Measurements from ENCODE around the gene FARS2.
"Not testable (repeated sequence)": the region's sequence is repeated elsewhere in the genome, so short reads cannot be mapped to it uniquely, and the experiment has no call there.

FARS2 gene

GRCh38 chr6:5772408-5773120 lies 511.3 kb downstream of the FARS2 start:
- no peak for DNase-seq

DNA sequence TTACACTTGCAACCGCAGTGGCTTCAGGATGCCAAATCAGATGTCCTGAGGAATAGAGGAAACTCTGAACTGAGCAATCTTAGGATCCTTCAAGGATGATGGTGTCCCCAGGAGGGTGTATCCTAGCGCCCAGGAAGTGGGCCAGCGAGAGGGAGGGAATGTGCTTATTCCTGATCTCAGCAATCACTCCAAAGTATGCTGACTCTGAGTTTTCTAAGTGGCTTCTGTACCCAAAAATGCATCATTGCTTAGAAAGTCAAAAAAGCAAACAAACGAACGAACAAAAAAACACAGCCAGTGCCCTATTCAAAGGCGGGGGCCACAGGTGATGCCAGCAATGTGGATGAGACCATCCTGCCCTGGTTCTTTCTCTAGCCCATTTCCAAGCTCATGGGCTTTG lies 514.8 kb downstream of the FARS2 start:
- no peak for DNase-seq

DNA sequence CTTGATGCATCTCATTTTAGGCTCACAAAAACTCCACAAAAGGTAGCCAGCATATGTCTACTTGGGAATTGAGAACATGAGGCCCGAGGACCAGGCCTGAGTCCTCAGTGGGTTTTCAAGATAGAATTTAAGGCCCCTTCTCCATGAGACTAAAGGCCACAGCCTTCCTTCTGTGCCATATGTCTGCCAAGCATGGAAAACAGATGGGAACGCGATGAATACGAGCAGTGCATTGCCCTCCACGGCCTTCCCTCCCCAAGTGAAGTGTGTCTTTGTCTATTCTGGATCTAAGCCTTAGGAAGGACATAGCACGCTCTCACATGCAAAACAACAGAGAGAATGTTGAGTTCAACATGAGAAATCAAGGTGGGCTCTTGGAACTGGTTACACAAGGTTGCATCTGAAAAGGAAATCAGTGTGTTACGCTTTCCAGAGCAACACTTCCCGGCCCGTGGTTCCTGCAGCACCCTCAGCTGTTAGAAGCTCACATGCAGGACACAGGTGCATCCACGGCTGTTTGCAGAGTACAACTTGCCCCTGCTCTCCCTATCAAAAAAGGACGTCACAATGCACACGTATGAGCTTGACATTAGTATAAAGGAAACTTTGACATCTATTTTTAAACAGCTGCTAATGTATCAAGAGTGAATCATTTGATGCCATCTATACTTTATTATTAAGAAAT lies 515.5 kb downstream of the FARS2 start:
- DNase-seq, result no peak

- no peak for DNase-seq
These were observed 517.1 kb downstream of the FARS2 start for GRCh38 chr6:5778317-5778857.

DNA sequence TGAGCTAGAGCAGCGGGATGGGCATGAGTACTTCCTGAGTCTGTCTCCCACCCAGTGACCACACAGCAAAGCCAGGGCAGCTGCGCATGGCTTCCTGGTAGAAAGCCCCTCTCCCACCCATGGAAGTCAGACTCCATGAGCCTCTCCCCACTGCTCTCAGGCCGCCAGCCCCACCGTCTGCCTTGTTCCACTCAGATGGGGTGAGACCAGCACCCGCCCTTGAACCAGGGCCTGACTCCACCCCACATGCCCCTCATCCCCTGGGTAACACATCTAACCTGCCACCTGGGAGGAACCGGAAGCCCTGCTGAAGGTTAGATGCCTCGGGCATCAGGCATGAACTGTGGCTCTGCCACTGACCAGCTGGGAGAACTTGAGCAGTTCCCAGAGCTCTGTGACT lies 517.6 kb downstream of the FARS2 start:
- no peak for DNase-seq

DNA sequence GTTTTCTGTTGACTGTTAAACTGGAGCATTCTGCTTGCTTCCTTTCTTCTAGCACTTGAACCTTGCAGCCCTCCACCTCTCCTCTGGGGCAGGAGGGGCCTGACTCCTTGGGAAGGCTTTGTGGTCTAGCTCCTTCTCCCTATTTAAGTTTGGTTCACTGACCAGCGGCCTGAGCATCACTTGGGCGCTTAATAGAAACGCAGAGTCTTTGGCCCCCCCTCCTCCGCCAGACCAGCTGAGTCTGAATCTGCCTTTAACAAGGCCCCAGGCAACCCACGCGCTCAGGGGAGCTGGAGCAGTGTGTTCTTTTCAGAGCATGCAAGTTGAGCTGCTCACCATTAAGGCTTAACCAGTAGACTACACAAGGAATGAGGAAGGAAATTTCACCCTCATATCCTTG lies 519.7 kb downstream of the FARS2 start:
- no peak for DNase-seq

DNA sequence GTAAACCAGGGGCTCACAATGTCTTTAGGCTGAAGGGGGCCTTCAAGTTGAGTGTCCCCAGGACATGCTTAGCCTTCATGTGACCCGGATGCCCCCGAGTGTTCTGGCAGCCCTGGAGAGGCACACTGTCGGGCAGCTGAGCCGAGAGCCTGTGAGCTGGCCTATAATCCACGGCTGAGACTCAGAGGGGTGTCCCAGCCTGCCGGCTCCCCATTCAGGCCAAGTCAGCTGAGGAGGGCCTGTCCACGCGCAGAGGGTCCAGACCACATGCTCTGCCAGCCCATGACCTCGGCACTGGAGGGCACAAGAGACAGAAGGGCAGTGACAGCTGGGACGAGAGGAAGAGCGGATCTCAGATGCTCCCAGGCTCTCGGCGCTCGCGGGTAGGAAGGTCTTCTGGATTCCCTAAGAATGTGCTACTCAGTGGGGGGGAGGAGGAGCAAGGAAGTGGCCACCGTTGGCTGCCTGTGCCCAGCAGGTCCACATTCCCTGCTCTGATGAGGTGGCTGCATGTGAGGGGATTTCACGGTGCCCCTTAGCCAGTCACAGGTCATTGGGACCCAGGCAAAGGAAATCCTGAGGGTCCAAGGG lies 520.7 kb downstream of the FARS2 start:
- DNase-seq, result no peak

GRCh38 chr6:5782783-5783547 lies 521.7 kb downstream of the FARS2 start:
- no peak for DNase-seq

GRCh38 chr6:5783584-5784089 lies 522.3 kb downstream of the FARS2 start:
- no peak for DNase-seq

- no peak for DNase-seq
These were observed 523.9 kb downstream of the FARS2 start for GRCh38 chr6:5785249-5785648.

GRCh38 chr6:5786321-5786968 lies 525.1 kb downstream of the FARS2 start:
- no peak for DNase-seq

DNA sequence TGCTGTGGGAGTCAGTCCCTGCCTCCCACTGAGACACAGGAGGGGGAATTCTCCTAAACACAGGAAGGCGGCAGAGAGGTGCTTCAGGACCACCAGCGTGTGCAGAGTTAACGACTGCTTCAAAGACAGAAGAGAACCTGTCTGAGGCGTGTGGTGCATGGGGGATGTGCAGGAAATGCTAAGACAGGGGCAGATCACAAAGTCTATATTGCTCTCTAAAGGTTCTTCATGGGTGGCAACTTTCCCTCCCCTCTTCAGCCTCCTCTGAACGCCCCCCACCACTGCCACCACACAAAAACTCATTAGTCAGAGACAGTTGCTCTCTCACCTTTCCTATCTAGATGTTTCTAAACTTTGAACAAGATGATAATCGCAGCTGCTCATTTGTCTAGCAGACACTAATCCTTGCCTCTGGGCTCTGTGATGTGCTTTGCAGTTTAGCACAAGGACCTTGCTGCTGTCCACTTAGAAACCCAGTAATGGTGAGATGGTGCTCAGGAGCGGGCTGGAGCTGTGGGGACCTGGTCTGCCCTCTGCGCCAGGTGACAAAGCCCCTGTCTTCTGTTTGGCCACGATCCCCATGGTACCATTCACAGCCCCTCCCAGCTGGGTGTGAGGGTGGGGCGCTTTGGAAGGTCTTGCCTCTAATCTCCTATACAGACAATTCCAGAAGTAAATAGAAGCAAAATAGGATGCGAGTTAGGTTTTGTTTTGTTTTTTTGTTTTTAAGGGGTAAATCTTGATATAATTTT lies 525.8 kb downstream of the FARS2 start:
- no peak for DNase-seq

GRCh38 chr6:5789426-5789825 lies 528.1 kb downstream of the FARS2 start:
- not testable (repeated sequence) for DNase-seq

DNA sequence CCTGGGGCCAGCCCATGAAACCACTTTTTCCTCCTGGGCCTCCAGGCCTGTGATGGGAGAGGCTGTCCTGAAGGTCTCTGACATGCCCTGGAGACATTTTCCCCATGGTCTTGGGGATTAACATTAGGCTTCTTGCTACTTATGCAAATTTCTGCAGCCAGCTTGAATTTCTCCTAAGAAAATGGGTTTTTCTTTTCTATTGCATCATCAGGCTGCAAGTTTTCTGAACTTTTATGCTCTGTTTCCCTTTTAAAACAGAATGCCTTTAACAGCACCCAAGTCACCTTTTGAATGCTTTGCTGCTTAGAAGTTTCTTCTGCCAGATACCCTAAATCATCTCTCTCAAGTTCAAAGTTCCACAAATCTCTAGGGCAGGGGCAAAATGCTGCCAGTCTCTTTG lies 535.2 kb downstream of the FARS2 start:
- DNase-seq, result not testable (repeated sequence)

GRCh38 chr6:5806406-5806805 lies 545.1 kb downstream of the FARS2 start:
- DNase-seq, result not testable (repeated sequence)

DNA sequence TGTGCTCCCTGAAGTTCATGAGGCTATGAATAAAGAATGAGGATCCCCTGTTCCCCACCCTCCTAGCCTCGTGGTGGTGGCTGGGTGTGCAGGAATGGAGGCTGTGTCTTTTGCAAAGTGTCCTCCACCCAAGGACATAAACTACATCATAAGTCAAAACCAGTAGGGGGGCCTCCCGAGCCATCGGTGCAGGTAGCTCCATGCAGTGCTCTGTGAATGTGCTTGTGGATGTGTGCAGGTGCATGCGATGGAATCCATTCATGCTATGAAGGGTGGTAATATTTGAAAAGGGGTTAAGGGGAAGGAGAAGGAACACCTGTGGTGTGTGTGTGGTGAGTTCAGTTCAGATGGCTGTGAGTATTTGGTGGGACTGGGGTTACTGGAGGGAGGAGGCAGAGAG lies 548.1 kb downstream of the FARS2 start:
- DNase-seq, result no peak

DNA sequence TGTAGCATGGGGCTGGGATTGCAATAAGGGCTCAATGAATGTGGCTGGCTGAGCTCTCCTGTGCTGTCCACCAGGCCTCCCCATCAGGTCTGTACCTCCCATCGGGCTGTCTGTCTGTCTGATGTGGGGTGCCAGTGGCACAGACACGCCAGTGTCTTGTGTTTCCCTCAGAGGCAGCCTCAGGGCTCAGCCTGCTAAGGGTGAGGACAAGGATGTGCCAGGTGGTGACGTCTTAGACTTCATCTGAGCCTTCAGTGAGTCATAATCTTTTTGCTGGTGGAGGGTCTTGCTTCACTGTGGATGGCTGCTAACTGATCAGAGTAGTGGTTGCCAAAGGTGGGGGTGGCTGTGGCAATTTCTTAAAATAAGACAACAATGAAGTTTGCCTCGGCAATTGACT lies 550.7 kb downstream of the FARS2 start:
- DNase-seq, result no peak

GRCh38 chr6:5813625-5814027 lies 552.3 kb downstream of the FARS2 start:
- no peak for DNase-seq

DNA sequence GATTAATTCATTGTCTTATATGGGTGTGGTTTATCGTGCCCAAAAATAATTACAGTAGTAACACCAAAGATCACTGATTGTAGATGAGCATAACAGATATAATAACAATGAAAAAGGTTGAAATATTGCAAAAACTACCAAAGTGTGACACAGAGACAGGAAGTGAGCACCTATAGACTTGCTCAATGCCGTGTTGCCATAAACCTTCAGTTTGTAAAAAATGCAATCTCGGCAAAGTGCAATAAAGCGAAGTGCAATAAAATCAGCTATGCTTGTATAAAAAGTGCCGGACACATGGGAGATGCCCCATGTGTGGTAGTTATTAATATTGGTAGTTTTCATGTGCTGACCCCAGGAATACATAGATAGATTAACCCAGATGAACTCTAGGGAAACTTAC lies 552.8 kb downstream of the FARS2 start:
- DNase-seq, result no peak

DNA sequence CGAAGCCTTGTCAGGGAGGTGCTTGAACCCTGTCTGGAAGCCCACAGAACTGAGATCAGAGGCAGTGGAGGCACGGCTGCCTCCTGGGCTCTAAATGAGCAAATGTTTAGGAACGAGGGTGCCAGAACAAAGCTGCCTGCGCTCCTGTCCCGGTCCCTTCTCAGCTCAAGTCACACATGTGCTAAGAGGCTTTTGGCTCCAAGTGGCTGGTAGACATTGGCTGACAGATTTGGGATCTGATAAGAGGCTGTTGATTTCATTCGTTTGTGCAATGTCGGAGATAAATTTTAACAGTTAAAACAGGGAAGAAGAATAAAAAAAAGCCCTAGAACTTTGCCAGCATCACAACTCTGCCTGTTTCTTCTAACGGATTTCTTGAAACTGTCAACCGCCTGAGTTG lies 553.6 kb downstream of the FARS2 start:
- DNase-seq, result no peak

GRCh38 chr6:5817869-5818268 lies 556.6 kb downstream of the FARS2 start:
- no peak for DNase-seq

- no peak for DNase-seq
These were observed 557.6 kb downstream of the FARS2 start for GRCh38 chr6:5818959-5819358.
